Colon (tissue), 2 donors: ENCODE data around the gene KDM5B.
"Not testable (repeated sequence)": the region's sequence is repeated elsewhere in the genome, so short reads cannot be mapped to it uniquely, and the experiment has no call there.

Source experiments
- FAIRE-seq: peaks from 2 replicates; lab custom pipeline; 2012; peaks lifted over from hg19 to GRCh38; lab: Jason Lieb, UNC
- donor health status: control.
- donor health status: control.

The KDM5B gene

DNA sequence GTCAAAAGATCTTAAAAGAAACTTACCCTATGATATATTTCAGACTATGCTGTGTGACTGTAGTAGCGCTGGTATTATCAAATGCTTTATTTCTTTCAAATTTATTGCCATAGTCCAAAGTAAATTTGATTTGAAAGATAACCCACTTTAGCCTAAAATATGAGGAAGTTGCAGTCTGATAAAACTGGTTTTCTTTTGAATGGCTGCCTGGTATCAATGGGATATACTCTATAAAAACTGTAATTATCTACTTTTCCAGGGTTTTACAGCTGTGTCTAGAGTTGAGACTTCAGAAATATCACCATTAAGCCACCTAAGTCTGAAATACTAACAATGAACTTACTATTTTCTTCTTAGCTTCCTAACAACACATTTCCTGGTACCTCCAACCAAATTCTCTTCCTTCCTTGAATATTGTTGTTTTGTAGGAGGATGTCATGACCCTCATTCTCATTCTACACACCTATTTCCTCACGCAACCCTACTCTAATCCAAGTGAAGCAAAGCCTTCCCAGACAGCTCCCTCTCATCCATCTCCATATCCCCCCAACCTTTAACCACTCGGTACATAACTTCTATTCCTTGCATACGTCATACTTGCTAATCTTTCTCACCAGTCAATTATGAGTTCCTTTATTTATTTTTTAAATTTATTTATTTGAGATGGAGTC is 17.0 kb downstream of the KDM5B start:
- peak; percentile 28 for FAIRE-seq

DNA sequence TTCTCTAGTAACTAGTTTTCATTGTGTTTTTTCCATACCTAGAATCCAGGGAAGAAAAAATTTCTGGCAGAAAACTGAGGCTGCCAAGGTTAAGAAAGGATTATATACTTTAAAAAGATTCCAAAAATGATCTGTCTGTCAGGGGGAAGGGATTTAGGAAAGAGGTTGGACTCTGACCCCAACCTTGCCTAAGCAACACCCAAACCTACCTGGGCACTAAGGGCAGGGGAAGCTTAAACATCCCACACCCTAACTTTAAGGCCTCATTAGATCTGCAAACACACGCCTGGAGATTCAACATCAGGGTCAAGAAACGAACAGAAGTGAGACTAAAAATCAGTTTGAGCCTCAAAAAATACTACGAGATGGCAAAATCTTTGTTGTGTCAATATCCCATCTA is 19.4 kb downstream of the KDM5B start:
- no peak for FAIRE-seq

DNA sequence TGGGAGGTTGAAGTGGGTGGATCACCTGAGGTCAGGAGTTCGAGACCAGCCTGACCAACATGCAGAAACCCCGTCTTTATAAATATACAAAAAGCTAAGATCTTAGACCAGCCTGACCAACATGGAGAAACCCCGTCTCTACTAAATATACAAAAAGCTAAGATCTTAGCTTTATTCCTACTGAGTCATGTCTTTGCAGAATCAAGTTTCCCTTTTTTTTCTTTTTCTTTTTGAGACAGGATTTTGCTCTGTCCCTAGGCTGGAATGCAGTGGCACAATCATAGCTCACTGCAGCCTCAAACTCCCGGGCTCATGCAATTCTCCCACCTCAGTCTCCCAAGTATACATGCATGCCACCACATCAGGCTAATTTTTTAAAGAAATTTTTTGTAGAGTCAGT is 21.4 kb downstream of the KDM5B start:
- no peak for FAIRE-seq

DNA sequence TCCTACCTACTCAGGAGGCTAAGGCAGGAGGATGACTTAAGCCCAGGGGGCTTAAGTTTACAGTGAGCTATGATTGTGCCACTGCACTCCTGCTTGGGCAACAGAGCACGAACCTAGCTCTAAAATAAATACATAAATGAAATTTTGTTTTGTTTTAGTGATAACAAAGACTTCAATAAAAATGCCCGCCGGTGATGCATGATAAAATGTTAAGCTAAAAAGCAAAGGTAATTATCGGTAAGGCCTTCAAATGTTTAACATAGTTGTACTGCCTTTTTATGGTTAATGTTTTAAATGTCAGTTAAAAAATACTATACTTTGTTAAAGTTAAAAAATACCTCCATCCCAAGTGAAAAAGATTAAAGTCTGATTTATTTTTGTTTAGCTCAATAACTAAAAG is 27.0 kb downstream of the KDM5B start:
- no peak for FAIRE-seq

DNA sequence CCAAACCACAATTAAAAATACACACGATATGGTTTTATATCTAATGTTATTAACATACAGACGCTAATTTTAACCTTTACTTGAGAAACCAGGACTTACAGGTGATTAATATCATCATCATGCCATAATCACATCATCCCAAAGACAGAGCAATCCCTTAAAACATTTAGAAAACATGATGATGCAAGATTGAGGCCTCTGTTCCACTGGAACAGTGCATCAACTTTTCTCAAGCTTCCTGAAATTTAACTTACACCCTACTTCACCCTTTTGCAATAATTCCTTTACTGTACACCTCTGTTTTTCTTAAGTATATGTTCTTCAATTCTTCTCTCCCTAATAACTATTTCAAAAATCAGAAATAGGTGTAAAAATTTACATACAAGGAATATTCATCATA is 38.1 kb downstream of the KDM5B start:
- FAIRE-seq, result no peak

DNA sequence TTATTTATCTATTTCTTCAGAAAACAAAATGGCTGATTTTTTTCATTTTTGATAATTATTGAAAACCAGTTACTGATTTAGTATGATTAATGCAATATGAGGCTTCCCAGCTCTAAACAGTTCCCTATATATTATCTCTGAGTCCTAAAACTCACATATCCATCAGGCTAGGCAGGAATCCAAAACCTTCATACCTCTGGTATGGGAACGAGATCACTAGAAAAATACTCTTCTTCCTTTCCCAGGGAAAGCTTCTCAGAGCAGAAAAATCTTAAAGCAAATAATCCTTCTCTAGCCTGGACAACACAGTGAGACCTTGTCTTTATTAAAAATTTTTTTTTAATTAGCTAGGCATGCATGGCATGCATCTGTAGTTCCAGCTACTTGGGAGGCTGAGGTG is 42.5 kb downstream of the KDM5B start:
- no peak for FAIRE-seq

DNA sequence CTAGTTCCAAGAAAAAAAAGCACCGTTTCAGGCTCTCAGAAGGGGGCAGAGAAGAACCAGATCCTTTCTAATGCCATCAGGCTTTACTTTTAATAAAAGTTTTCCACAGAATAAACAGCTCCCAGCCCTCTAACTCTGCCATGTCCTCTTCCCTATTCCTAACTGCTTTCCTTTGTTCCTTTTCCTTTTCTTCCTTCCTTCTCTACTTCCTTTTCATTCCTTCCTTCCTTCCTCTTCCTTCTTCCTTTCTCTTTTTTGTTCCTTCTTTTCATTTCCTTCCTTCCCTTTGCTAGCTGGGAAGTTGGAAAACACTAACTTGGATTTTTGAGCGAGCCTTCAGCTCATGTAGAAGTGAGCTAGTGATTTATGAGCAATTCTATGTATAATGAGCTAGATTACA is 46.2 kb downstream of the KDM5B start:
- FAIRE-seq, result no peak

DNA sequence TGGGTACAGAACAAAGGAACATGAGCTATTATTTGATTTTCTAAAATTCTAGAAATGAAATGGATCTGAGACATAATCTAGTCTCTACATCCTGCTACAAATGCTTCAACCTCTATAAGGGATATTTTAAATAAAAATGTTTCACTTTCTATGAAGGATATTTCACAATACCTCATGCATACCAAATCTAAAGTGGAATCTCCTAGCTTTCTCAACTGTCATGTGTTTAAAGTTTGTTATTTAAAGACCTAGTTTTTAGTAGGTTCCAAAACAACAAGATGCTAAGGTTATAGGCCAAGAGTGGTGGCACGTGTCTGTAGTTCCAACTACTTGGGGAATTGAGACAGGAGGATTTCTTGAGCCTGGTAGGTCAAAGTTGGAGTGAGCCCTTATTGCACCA is 47.6 kb downstream of the KDM5B start:
- FAIRE-seq, result no peak

DNA sequence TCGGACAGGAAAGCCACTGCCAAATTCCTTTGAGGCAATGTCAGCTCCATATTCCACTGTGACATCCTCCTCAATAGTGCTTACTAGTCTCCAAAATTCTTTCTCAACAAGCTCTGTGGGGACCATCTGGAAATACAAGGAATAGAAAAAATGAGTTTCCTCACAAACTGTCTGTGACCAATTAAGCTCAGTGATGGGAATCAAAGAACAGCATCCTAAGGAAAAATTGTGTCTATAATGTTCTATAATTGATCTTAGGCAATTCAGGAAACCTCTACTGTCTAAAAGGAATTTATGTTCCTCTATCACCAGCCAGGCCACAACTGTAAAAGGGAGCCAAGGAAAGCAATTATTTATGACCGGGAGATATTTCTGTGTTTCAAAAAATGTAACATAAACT is 51.8 kb downstream of the KDM5B start:
- no peak for FAIRE-seq

DNA sequence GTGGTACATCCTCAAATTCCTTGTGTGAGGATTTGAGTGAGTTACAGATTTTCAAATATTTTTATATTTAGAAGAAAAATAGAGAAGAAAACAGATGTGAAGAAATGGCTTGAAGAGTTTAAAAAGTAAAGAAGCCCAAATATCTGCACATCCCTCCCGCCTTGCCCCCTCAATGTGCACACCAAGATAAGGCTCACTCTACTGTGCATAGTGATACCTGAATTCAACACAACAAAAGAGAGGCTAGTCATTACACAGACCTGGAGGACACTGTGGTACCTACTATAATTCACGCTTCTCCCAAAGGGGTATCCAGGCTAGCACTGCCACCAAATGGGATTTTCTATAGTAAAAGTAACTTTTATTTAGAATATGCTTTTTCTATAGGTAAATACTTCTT is 53.9 kb downstream of the KDM5B start:
- FAIRE-seq, result no peak

DNA sequence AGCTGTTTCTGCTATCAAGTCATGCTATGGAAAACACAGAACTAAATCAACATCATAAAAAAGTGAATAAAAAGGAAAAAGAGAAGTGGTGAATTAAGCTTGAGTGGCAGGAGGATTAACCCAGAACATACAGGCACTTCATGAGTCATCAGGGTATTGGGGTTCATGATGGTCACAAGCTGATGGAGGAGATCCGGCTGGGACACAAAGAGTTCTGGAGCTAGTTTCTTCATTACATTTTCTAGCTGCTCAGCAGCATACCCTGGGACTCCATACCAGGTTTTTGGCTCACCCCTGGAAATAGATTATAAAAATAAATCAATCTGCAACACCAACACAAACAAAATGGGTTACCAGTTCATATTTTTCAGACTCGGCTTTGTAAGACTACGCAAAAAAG is 55.4 kb downstream of the KDM5B start:
- no peak for FAIRE-seq

DNA sequence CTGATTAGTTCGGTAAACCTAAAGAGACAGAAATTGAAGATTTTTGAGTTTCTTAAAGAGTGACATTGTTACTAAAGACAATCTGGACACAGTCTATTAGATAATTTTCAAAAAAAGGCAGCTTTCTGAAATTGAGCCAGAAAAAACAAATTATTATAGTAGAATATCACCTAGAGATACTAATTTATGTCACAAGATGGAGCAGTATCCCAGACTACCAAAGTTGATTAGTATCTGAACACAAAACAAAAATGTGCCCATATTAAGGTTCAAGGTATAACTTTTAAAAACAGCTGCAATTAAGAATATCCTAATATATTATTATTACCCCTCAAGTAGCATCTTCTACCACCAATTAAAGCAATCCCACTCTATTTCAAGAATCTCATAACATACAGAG is 57.5 kb downstream of the KDM5B start:
- no peak for FAIRE-seq

DNA sequence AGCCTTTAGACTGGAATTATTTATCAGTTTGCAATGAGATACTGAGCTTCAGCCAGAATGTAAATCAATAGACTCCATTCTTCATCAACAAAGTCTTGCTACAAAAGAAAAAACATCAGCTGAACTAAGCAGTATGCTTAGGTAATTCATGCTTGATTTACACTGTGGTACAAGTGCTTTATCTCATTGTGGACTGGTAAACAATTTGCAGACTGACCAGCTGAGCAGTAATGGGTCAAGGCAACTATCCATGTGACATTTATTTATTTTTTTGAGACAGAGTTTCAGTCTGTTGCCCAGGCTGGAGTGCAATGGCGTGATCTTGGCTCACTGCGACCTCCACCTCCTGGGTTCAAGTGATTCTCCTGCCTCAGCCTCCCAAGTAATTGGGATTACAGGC is 58.2 kb downstream of the KDM5B start:
- no peak for FAIRE-seq

DNA sequence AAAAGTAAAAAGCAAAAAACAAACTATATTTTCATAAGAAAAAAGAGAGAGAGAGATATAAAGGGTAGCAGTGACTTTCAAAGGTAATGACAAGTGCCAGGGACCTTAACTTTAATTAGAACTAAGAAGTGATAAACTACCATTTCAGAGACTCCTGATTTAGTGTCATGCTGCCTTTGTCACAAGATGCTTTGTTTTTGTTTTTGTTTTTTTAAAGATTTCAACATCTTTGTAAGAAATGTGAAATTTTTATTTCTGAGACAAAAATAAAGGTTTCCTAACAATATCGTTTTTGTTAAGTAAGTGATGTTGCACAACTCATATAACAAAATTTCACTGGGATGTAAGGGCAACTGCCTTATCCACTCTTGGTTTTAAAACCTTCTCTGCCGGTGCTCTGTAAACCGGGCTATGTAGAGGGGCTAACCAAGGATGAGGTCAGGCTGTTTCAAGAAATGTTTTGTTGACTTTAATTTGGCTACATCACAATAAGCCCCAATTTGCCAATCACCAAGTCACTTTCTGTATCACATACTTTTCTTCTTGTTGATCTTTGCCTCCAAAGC is 62.8 kb downstream of the KDM5B start:
- no peak for FAIRE-seq

DNA sequence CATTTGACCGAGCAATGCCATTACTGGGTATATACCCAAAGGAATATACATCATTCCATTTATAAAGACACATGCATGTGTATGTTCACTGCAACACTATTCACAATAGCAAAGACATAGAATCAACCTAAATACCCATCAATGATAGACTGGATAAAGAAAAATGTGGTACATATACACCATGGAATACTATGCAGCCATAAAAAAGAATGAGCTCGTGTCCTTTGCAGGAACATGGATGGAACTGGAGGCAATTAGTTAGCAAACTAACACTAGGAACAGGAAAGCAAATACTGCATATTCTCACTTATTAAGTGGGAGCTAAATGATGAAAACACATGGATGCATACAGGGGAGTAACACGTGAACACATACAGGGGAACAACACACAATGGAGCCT is 63.5 kb downstream of the KDM5B start:
- FAIRE-seq, result not testable (repeated sequence)

DNA sequence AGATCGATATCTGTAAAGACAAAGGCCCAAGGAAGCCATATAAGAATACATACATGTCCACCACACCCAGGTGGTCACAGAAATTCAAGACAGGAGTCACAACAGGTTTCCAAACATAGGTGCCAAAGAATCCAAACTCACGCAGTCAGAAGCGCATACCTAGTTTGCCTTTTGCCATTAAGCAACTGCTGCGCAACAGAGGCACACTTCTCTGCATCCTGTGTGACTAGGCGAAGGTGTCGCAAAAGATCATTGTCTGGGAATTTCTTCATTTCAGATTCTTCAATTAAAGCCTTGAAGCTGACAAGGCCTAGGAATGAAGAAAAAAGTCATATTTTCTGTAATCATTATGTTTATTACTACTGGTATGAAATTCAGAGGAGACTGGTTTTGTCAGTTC is 65.7 kb downstream of the KDM5B start:
- no peak for FAIRE-seq

DNA sequence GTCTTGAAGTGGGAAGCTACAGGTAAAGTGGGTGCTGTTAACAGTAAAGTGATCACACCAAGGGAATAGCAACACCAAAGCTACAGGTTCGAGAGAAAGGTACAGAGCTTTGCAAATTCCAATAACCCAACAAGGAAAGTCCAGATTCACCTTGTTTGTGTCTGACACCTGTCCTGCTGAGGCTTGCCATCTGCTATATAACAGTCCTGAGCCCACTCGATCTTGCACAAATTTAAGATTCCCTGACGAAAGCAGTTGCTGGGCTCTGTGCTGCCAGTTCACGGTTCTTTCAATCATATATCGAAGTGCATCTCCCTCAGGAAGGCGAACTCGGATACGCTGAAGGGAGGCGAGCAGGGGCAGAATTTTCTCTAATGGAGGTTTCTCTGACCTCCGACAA is 75.0 kb downstream of the KDM5B start:
- FAIRE-seq, result no peak

DNA sequence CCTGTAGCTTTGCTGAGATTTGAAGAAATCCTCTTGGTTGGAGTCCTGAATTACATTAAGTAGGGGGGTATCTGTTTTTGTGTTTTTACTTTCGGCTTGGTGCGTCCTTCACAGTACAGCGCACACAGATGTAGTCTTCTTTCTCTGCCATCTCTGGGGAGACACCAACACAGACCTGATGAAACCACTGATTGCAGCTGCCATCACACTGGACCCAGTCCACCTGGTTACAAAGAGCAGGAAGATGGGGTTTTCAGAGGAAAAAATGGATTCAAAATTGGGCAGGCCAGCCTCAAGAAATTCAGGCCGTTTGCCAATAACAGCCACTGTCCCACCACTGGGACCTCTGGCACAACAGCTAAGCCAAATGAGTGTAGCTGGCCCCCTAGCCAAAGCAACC is 79.3 kb downstream of the KDM5B start:
- FAIRE-seq, result no peak

DNA sequence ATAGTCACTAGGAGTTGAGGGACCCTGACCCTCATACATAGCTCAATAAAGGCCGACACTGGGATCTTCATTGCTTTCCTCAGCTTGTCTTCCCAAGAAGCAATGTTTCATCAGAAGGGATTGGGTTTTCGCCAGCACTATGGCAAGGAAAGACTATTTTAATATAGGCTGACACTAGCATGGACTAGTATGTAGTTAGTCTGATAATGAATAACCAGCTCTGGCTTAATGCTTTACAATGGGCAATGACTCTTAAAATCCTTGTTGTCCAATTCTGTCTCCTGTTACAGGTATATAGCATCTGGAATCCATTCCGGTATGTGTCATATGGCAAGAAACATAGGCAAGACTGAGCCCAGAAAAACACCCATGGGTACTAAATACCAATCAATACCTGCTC is 82.7 kb downstream of the KDM5B start:
- no peak for FAIRE-seq

DNA sequence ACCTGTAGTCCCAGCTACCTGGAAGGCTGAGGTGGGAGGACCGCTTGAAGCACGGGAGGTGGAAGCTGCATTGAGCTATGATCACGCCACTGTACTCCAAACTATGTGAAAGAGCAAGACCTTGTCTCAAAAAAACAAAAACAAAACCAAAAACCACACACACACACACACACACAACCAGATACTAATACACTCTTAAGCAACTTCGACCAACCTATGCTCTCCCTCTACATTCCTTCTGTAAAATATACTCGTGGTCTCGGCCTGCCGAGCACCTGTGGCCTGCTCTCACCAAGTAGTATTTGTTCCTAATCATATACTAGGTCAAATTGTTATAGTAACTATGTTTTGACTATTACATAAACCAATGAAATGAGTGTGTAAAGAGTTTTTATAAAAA is 84.5 kb downstream of the KDM5B start:
- no peak for FAIRE-seq

DNA sequence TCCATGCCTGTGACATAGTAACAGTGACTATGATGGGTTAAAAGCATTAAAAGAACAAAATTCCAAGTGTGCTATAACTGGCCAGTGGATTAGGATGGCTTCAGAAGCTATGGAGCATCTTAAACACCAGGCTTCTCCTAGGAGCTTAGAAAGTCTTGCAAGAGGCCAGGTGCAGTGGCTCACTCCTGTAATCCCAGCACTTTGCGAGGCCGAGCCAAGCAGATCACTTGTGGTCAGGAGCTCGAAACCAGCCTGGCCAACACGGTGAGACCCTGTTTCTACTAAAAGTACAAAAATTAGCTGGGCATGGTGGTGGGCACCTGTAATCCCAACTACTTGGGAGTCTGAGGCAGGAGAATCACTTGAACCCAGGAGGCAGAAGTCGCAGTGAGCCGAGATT is 85.2 kb downstream of the KDM5B start:
- FAIRE-seq, result not testable (repeated sequence)

DNA sequence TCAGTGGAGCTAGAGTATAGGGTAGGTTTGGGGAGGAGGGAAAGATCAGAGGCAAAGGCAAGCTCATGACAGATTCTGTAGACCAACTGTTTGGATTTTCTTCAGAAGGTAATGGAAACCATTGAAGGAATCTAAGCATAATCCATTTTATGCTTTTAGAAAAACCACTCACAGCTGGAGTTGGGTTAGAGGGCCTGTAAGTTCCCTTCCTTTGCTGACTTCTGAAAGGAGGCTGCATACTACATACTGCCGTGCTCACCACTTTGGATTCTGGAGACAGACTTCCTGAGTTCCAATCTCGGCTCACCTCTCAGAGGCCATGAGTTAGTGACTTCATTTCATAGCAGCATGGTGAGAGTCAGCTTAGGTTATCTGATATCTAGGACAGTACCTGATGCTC is 91.6 kb downstream of the KDM5B start:
- no peak for FAIRE-seq

DNA sequence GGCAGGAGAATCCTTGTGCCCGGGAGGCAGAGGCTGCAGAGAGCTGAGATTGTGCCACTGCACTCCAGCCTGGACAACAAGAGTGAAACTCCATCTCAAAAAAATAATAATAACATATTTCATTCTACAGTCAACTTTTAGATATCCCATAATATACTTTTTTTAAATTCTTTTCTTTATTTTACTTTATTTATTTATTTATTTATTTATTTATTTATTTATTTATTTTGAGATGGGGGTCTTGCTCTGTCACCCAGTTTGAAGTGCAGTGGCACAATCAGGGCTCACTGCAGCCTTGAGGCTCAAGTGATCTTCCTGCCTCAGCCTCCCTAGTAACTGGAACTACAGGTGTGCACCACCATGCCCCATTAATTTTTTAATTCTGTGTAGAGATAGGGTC is 94.0 kb downstream of the KDM5B start:
- FAIRE-seq, result not testable (repeated sequence)

DNA sequence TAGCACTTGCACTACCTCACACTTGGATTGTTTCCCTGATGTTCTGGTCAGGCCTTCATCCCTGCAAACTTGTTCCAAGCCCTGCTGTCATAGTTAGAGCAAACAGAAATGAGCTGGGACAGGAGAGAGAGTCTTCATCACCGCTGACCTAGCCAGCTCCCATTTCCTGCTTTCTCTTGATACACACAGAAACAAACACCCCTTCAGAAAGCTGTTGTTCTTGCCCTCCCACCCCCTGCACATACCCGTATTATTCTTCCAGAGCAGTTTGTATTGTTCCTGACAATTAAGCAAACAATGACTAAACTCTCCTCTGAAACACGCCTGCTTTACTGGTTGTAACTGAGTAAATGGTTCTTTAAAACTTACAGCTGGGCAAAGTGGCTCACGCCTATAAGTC is 95.1 kb downstream of the KDM5B start:
- FAIRE-seq, result no peak
